BJ (cell line): ENCODE results near the gene PRR27. TPM values are rescaled to one million over a fixed set of nuclear protein-coding genes. Genes with fewer than 3 reads are reported as not detected.
"Not testable (repeated sequence)": the region's sequence is repeated elsewhere in the genome, so short reads cannot be mapped to it uniquely, and the experiment has no call there.

Experiments used
- CTCF ChIA-PET: fragments of 350-600 bp; formaldehyde crosslinking; extraction: SDS; loops from one replicate; lab custom pipeline; 2021; ENCODE audit warnings: antibody characterized with exemption, inconsistent platforms; lab: Yijun Ruan, JAX
- POLR2A ChIA-PET: fragments of 300-600 bp; sonication (Branson Sonifier 250); formaldehyde crosslinking; extraction: SDS; loops from one replicate; lab custom pipeline; 2021; ENCODE audit warnings: antibody characterized with exemption; lab: Charles Lee
- DNase-seq: peaks from one replicate; pipeline ENCODE4 v3.0.0-alpha.2; 2011; ENCODE audit warnings: low read depth
- H3K27me3 ChIP-seq: 2 replicates; pipeline ENCODE4 v1.6.0; 2011; ENCODE audit warnings: low read length; ENCODE audit not compliant: control insufficient read depth, insufficient read depth
- H3K36me3 ChIP-seq: 2 replicates; pipeline ENCODE4 v1.5.1; 2011; ENCODE audit warnings: low read length; ENCODE audit not compliant: control insufficient read depth, insufficient read depth
- H3K4me3 ChIP-seq: 2 replicates; pipeline ENCODE4 v1.5.1; 2011; ENCODE audit warnings: low read depth, mild to moderate bottlenecking, control low read depth, low read length
- CTCF ChIP-seq: IDR thresholded peaks from 2 replicates; pipeline ENCODE4 v1.5.1; 2011; ENCODE audit warnings: low read depth, mild to moderate bottlenecking, control low read depth, inconsistent platforms, low read length, moderate library complexity; ENCODE audit not compliant: insufficient read depth
- polyA plus RNA-seq: library from polyadenylated mRNA; depleted of rRNA; stranded (reverse); fragments of >200 nt; gene quantifications from 2 replicates; pipeline ENCODE4 v1.2.3, GENCODE V29; 2011; rRNA removed

The PRR27 gene
- polyA plus RNA-seq, 1 experiment: not detected

GRCh38 chr4:70192895-70193294, 38.9 kb downstream of the PRR27 start:
- ChIA-PET POLR2A (no interaction called here), CTCF (no interaction called here)
- H3K27me3 ChIP-seq: no peaks in the 10 kb centered on the region
- H3K4me3 ChIP-seq: no peak overlapping the region
- H3K36me3 ChIP-seq: no peaks in the 10 kb centered on the region
- no peak for TF ChIP-seq CTCF
- DNase-seq: no peak

- TF ChIP-seq CTCF: no peak
- H3K36me3 ChIP-seq: no peaks in the 10 kb centered on the region
- no peak for DNase-seq
- ChIA-PET POLR2A (no interaction called here), CTCF (no interaction called here)
- H3K27me3 ChIP-seq: no peaks in the 10 kb centered on the region
- H3K4me3 ChIP-seq: no peak within 1 kb of the TSS
These were observed 41.4 kb downstream of the PRR27 start, which contains the start of gene ODAM for GRCh38 chr4:70195425-70195824. ODAM (plus strand) TSS chr4:70195725; CDS start chr4:70196544, 819 bp downstream.

GRCh38 chr4:70196857-70197256, 42.8 kb downstream of the PRR27 start:
- no peak for TF ChIP-seq CTCF
- POLR2A ChIA-PET: no interaction called here
- H3K27me3 ChIP-seq: no peaks in the 10 kb centered on the region
- H3K36me3 ChIP-seq: no peaks in the 10 kb centered on the region
- no peak for DNase-seq
- no peak overlapping the region for H3K4me3 ChIP-seq
- CTCF ChIA-PET: no interaction called here

- no peak overlapping the region for H3K4me3 ChIP-seq
- TF ChIP-seq CTCF: no peak
- H3K27me3 ChIP-seq: no peaks in the 10 kb centered on the region
- CTCF ChIA-PET: interaction anchor here (1.1 kb wide), 1 partner anchor 13 kb away, joined by 3 read pairs; no protein-coding TSS in a partner anchor
- DNase-seq: no peak
- H3K36me3 ChIP-seq: no peaks in the 10 kb centered on the region
- POLR2A ChIA-PET: no interaction called here
These were observed 43.8 kb downstream of the PRR27 start for GRCh38 chr4:70197842-70198241.

GRCh38 chr4:70203601-70204000, 49.6 kb downstream of the PRR27 start:
- ChIA-PET CTCF (no interaction called here), POLR2A (no interaction called here)
- Histone ChIP-seq H3K4me3 (no peak overlapping the region), H3K27me3 (no peaks in the 10 kb centered on the region), H3K36me3 (no peaks in the 10 kb centered on the region)
- no peak for TF ChIP-seq CTCF
- no peak for DNase-seq

GRCh38 chr4:70212752-70213151, 58.7 kb downstream of the PRR27 start:
- H3K36me3 ChIP-seq, CTCF ChIA-PET, H3K27me3 ChIP-seq, POLR2A ChIA-PET, DNase-seq, H3K4me3 ChIP-seq: not testable (repeated sequence)

Other genes starting within 250 kb of the PRR27 start
- not detected in 2 replicates for gene CSN1S1, start 223.2 kb upstream of the PRR27 start, polyA plus RNA-seq
- not detected in 2 replicates for gene CSN2, start 188.5 kb upstream of the PRR27 start, polyA plus RNA-seq
- gene STATH, start 158.3 kb upstream of the PRR27 start, polyA plus RNA-seq: not detected in 2 replicates
- not detected in 2 replicates for gene HTN3, start 125.8 kb upstream of the PRR27 start, polyA plus RNA-seq
- gene HTN1, start 103.8 kb upstream of the PRR27 start, polyA plus RNA-seq: not detected in 2 replicates
- not detected in 2 replicates for gene ODAM, start 41.5 kb downstream of the PRR27 start, polyA plus RNA-seq
- gene FDCSP, start 71.9 kb downstream of the PRR27 start, polyA plus RNA-seq: not detected in 2 replicates
- not detected in 2 replicates for gene CSN3, start 88.4 kb downstream of the PRR27 start, polyA plus RNA-seq
- gene CABS1, start 180.7 kb downstream of the PRR27 start, polyA plus RNA-seq: not detected in 2 replicates
- gene SMR3A, start 206.5 kb downstream of the PRR27 start, polyA plus RNA-seq: not detected in 2 replicates
- gene SMR3B, start 228.9 kb downstream of the PRR27 start, polyA plus RNA-seq: not detected in 2 replicates
- not detected in 2 replicates for gene OPRPN, start 243.7 kb downstream of the PRR27 start, polyA plus RNA-seq